Upper lobe of left lung (tissue), 6 donors: Measurements from ENCODE around the gene EEF1AKMT1. TPM values are rescaled to one million over a fixed set of nuclear protein-coding genes. Genes with fewer than 3 reads are reported as not detected.

Experiments
- ATAC-seq, 2 donors: fragments of 200-7000 bp; cut with Tn5 transposase; one replicate each; pipeline ENCODE4 v1.9.1; 2022; ENCODE audit warnings: mild to moderate bottlenecking in 2 of 2, moderate library complexity in 2 of 2; ENCODE audit not compliant: low FRiP score in 2 of 2
- DNase-seq, 2 donors: peaks; one replicate each; pipeline ENCODE4 v3.0.0-alpha.2; 2019 to 2020
- H3K27ac ChIP-seq, 4 donors: fragments of 200-600 bp; sonication (generic); one replicate each; pipeline ENCODE4 v1.5.1; 2016 to 2019
- H3K27me3 ChIP-seq, 4 donors: fragments of 200-600 bp; sonication (generic); one replicate each; pipeline ENCODE4 v1.5.1; 2017 to 2019
- H3K36me3 ChIP-seq, 4 donors: fragments of 200-600 bp; sonication (generic); one replicate each; pipeline ENCODE4 v1.5.1; 2016 to 2019
- H3K4me1 ChIP-seq, 4 donors: fragments of 200-600 bp; sonication (generic); one replicate each; pipeline ENCODE4 v1.5.1; 2018 to 2019
- H3K4me3 ChIP-seq, 4 donors: fragments of 200-600 bp; sonication (generic); one replicate each; pipeline ENCODE4 v1.5.1; 2017 to 2019; ENCODE audit warnings: mild to moderate bottlenecking in 2 of 4, moderate library complexity in 1 of 4
- H3K9me3 ChIP-seq, 4 donors: fragments of 200-600 bp; sonication (generic); one replicate each; pipeline ENCODE4 v1.5.1; 2018 to 2019
- CTCF ChIP-seq, 6 experiments: fragments of 450-650 bp in 4 of 6; fragments of 200-600 bp in 2 of 6; sonication (generic) in 2 of 6; IDR thresholded peaks; one replicate each; pipeline ENCODE4 v1.5.1; 2016 to 2019; ENCODE audit warnings: antibody characterized with exemption in 6 of 6
- EP300 ChIP-seq, 4 donors: sonication (generic); formaldehyde crosslinking; IDR thresholded peaks; one replicate each; pipeline ENCODE4 v1.5.1; 2017; ENCODE audit warnings: antibody characterized with exemption in 4 of 4, control low read depth in 2 of 4
- POLR2A ChIP-seq, 4 donors: fragments of 450-650 bp; IDR thresholded peaks; one replicate each; pipeline ENCODE4 v1.5.1; 2016 to 2017; ENCODE audit warnings: antibody characterized with exemption in 4 of 4, mild to moderate bottlenecking in 2 of 4
- POLR2AphosphoS5 ChIP-seq, 2 donors: sonication (generic); formaldehyde crosslinking; IDR thresholded peaks; one replicate each; pipeline ENCODE4 v1.5.1; 2017; ENCODE audit warnings: antibody characterized with exemption in 2 of 2
- WGBS, 2 donors: methylation state at CpG; one replicate each; pipeline ENCODE4 v1.1.5; 2017 to 2018; 5-methylcytosine and 5-hydroxymethylcytosine counted together
- total RNA-seq, 6 donors: library from RNA; depleted of rRNA in 4 of 6; stranded (reverse); fragments of >200 nt in 4 of 6; gene quantifications; one replicate each; pipeline versions ENCODE4 v1.1.0 to v1.2.1, GENCODE V29; 2016 to 2021
- donor health status: DM: no; HTN: no; CAD: no; lungs with moderate emphysema.
- donor health status: DM: no; HTN: yes; CAD: no; lungs with severe emphysema.

Gene EEF1AKMT1
- total RNA-seq, 6 donors from 2014 or later = 3.1 to 13.8 (median 9.0) TPM

GRCh38 chr13:20798027-20798426 lies 24.3 kb upstream of the EEF1AKMT1 start:
- H3K27me3 ChIP-seq = no peaks in the 10 kb centered on the region

GRCh38 chr13:20796791-20797508 lies 23.2 kb upstream of the EEF1AKMT1 start:
- peak overlapping the region in 1 of 4 donors; percentile 9 for H3K27ac ChIP-seq
- ATAC-seq (no peak), DNase-seq (no peak)
- H3K4me3 ChIP-seq = no peak overlapping the region
- no peaks in the 10 kb centered on the region for H3K9me3 ChIP-seq
- 49 to 51% methylated on average over 5 of the region's 5 CpGs for WGBS, 2 donors
- TF ChIP-seq POLR2A (IDR thresholded peaks at IDR 0.05) (no peak), CTCF (IDR thresholded peaks at IDR 0.05) (peak in 1 of 6 experiments; percentile 4), EP300 (IDR thresholded peaks at IDR 0.05) (no peak), POLR2AphosphoS5 (IDR thresholded peaks at IDR 0.05) (no peak)
- H3K4me1 ChIP-seq = peaks cover 0 to 13% (median 8%) of the 10 kb centered on the region in 4 donors
- no peaks in the 10 kb centered on the region for H3K27me3 ChIP-seq
- H3K36me3 ChIP-seq = peaks cover 0 to 44% (median 10%) of the 10 kb centered on the region in 4 donors

More at GRCh38 chr13:20798027-20798426, 24.3 kb upstream of the EEF1AKMT1 start:
- 79 to 91% methylated on average over 4 of the region's 4 CpGs for WGBS, 2 donors
- peaks cover 0 to 13% (median 8%) of the 10 kb centered on the region in 4 donors for H3K4me1 ChIP-seq
- H3K9me3 ChIP-seq = no peaks in the 10 kb centered on the region
- H3K4me3 ChIP-seq = no peak overlapping the region
- no peak overlapping the region for H3K27ac ChIP-seq
- DNase-seq (no peak), ATAC-seq (peak in 1 of 2 donors; percentile 34)
- TF ChIP-seq POLR2AphosphoS5 (IDR thresholded peaks at IDR 0.05) = no peak
- TF ChIP-seq POLR2A (IDR thresholded peaks at IDR 0.05) = no peak
- no peak for TF ChIP-seq EP300 (IDR thresholded peaks at IDR 0.05)
- no peak for TF ChIP-seq CTCF (IDR thresholded peaks at IDR 0.05)
- H3K36me3 ChIP-seq = peaks cover 0 to 43% (median 10%) of the 10 kb centered on the region in 4 donors

DNA sequence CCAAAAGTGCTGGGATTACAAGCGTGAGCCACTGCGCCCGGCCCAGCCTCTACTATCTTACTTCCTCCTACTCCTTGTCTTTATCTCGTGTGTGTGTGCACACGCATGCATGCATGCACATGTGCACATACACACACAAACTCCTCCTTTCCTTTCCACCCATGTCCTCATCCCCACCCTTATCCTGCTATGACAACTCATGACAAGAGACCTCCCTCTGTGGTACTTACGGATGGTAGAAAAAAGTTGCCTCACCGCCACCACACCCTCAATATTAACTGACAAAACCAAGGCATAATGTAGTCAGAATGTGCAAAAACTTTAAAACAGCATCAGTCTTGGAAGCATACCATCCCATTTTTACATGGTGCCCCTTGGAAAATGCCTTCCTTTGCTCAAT lies 15.9 kb upstream of the EEF1AKMT1 start:
- Histone ChIP-seq H3K4me1 (peaks cover 0 to 6% (median 1%) of the 10 kb centered on the region in 4 donors), H3K4me3 (no peak overlapping the region), H3K27me3 (no peaks in the 10 kb centered on the region), H3K36me3 (peaks cover 0 to 39% (median 9%) of the 10 kb centered on the region in 4 donors), H3K27ac (peak overlapping the region in 2 of 4 donors; percentile 5 to 15), H3K9me3 (no peaks in the 10 kb centered on the region)
- 91 to 98% methylated on average over 7 of the region's 7 CpGs for WGBS, 2 donors
- peak in 1 of 2 donors; percentile 16 for DNase-seq
- peak in 1 of 2 donors; percentile 12 for ATAC-seq
- TF ChIP-seq EP300 (IDR thresholded peaks at IDR 0.05) (no peak), POLR2A (IDR thresholded peaks at IDR 0.05) (no peak), CTCF (IDR thresholded peaks at IDR 0.05) (no peak), POLR2AphosphoS5 (IDR thresholded peaks at IDR 0.05) (no peak)

GRCh38 chr13:20788312-20788711 lies 14.6 kb upstream of the EEF1AKMT1 start:
- H3K4me1 ChIP-seq = peaks cover 0 to 6% (median 1%) of the 10 kb centered on the region in 4 donors
- ATAC-seq (no peak), DNase-seq (no peak)
- TF ChIP-seq CTCF (IDR thresholded peaks at IDR 0.05) = no peak
- no peak for TF ChIP-seq EP300 (IDR thresholded peaks at IDR 0.05)
- no peak for TF ChIP-seq POLR2AphosphoS5 (IDR thresholded peaks at IDR 0.05)
- TF ChIP-seq POLR2A (IDR thresholded peaks at IDR 0.05) = no peak
- no peak overlapping the region for H3K27ac ChIP-seq
- no peak overlapping the region for H3K4me3 ChIP-seq
- WGBS, 2 donors = 100% methylated on average over 1 of the region's 1 CpG
- H3K9me3 ChIP-seq = no peaks in the 10 kb centered on the region
- peaks cover 0 to 39% (median 9%) of the 10 kb centered on the region in 4 donors for H3K36me3 ChIP-seq
- no peaks in the 10 kb centered on the region for H3K27me3 ChIP-seq
